Right lobe of liver (tissue), 6 donors: ENCODE measurements around the gene FAM210B. TPM values are rescaled to one million over a fixed set of nuclear protein-coding genes. Genes with fewer than 3 reads are reported as not detected.
A peak's percentile ranks its signal among the peaks of the same experiment; 100 is the strongest.

ENCODE experiments used
- ATAC-seq, 4 donors: fragments of 200-7000 bp; cut with Tn5 transposase; one replicate each; pipeline ENCODE4 v1.9.1; 2020; ENCODE audit warnings: mild to moderate bottlenecking in 4 of 4, moderate library complexity in 4 of 4
- DNase-seq, 3 donors: peaks; one replicate each; pipeline ENCODE4 v3.0.0-alpha.2; 2020
- H3K27ac ChIP-seq, 3 donors: fragments of 200-600 bp; one replicate each; pipeline ENCODE4 v1.8.0; 2022
- H3K27me3 ChIP-seq, 2 donors: fragments of 200-600 bp; one replicate each; pipeline ENCODE4 v1.8.0; 2022
- H3K36me3 ChIP-seq, 4 donors: fragments of 200-600 bp; sonication (generic) in 1 of 4; one replicate each; pipeline versions ENCODE4 v1.5.1 to v1.8.0; 2017 to 2022; ENCODE audit warnings: control low read depth in 1 of 4
- H3K4me1 ChIP-seq, 4 donors: fragments of 200-600 bp; sonication (generic) in 1 of 4; one replicate each; pipeline versions ENCODE4 v1.5.1 to v1.8.0; 2017 to 2022; ENCODE audit warnings: control low read depth in 1 of 4
- H3K4me3 ChIP-seq, 3 donors: fragments of 200-600 bp; one replicate each; pipeline ENCODE4 v1.8.0; 2022
- H3K9me3 ChIP-seq, 4 donors: fragments of 200-600 bp; sonication (generic) in 1 of 4; one replicate each; pipeline versions ENCODE4 v1.5.1 to v1.8.0; 2017 to 2022; ENCODE audit warnings: control low read depth in 1 of 4
- CTCF ChIP-seq, 4 donors: fragments of 200-600 bp in 3 of 4; fragments of 450-650 bp in 1 of 4; IDR thresholded peaks; one replicate each; pipeline versions ENCODE4 v1.5.1 to v1.8.0; 2016 to 2022; ENCODE audit warnings: antibody characterized with exemption in 4 of 4, mild to moderate bottlenecking in 2 of 4
- POLR2A ChIP-seq: fragments of 450-650 bp; IDR thresholded peaks from one replicate; pipeline ENCODE4 v1.6.1; 2017; ENCODE audit warnings: antibody characterized with exemption, mild to moderate bottlenecking
- WGBS: methylation state at CpG from one replicate; pipeline ENCODE4 v1.1.6; 2018; ENCODE audit warnings: low coverage, low lambda C conversion rate; ENCODE audit not compliant: insufficient coverage; ENCODE audit errors: missing lambda C conversion rate; 5-methylcytosine and 5-hydroxymethylcytosine counted together
- intact Hi-C, 2 donors: fragments of 100-400 bp; cut with DNase I; formaldehyde crosslinking; loops; one replicate each; pipeline versions ENCODE4 v1.11.2 to v1.14.1; 2022
- total RNA-seq, 6 experiments: library from RNA; depleted of rRNA in 2 of 6; stranded (reverse); fragments of >200 nt in 2 of 6; fragmentation: NEBNext Ultra II Directional in 3 of 6; extraction: Animal tissue kit (Norgen Biotek cat#: 25700) in 3 of 6; gene quantifications; one replicate each; pipeline versions ENCODE4 v1.1.0 to v1.2.4, GENCODE V29; 2016 to 2023
- donor health status: DM: no; HTN: yes; CAD: no.
- donor health status: DM: no; HTN: no; CAD: no.
- donor health status: DM: no; HTN: no; CAD: no.
- donor health status: DM: no; HTN: yes; CAD: no.
- donor health status: DM: no; HTN: yes; CAD: no.

FAM210B gene
- total RNA-seq, 6 experiments from 2014 or later: 31.6 to 66.5 (median 42.8) TPM

DNA sequence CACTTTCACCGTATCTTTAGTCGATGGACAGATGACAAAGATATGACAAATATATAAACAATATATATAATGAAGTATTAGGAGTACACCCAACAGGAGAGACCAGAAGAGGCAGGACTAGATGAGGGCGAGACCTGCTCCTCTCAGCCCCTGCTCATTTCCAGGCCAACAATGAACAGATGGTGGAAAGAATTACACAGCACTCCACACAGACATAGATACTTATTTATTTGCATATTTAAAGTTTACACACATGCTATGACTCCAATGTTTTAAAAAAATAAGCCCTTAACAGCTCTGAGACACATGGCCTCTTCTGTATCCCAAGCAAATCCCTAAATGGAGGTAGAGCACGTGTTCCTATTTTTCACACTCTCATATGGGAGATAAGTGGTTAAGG is 10.4 kb downstream of the FAM210B start:
- DNase-seq (no peak), ATAC-seq (no peak)
- Histone ChIP-seq H3K4me1 (no peaks in the 10 kb centered on the region), H3K36me3 (peaks cover 4 to 29% (median 12%) of the 10 kb centered on the region in 4 donors), H3K9me3 (no peaks in the 10 kb centered on the region), H3K4me3 (no peak overlapping the region), H3K27ac (no peak overlapping the region), H3K27me3 (no peaks in the 10 kb centered on the region)
- TF ChIP-seq CTCF (IDR thresholded peaks at IDR 0.05) (no peak), POLR2A (no peak)
- intact Hi-C loops: no loop called here
- 100% methylated on average over 4 of the region's 4 CpGs for WGBS

- intact Hi-C loops: no loop called here
- peaks cover 0 to 10% (median 5%) of the 10 kb centered on the region in 4 donors for H3K36me3 ChIP-seq
These were observed 13.2 kb downstream of the FAM210B start for GRCh38 chr20:56371977-56372376.

DNA sequence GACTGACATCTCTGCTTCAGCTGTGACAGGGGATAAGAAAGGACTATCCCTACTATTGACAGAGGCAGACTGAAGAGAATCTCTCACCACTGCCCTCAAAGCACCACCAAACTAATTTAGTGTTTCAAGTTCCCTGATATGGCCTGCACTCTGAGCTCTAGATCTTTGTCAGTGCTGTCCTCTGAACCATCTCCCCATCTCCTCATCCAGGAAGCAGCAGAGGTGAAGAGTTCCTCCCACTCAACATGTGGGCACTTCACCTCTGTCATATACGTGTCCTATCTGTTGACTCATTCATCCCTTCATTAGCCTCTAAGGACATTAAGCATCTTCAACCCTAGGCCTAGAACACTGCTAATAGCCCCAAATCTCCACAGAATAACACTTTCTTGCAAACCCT is 14.1 kb downstream of the FAM210B start:
- Histone ChIP-seq H3K4me1 (no peaks in the 10 kb centered on the region), H3K4me3 (no peak overlapping the region), H3K36me3 (peaks cover 0 to 4% (median under 1%) of the 10 kb centered on the region in 4 donors), H3K9me3 (no peaks in the 10 kb centered on the region), H3K27ac (no peak overlapping the region), H3K27me3 (no peaks in the 10 kb centered on the region)
- DNase-seq (no peak), ATAC-seq (no peak)
- TF ChIP-seq POLR2A: no peak
- no peak for TF ChIP-seq CTCF (IDR thresholded peaks at IDR 0.05)
- intact Hi-C loops: no loop called here
- WGBS: 54% methylated on average over 1 of the region's 1 CpG

More at GRCh38 chr20:56371977-56372376, 13.2 kb downstream of the FAM210B start:
- no peak overlapping the region for H3K4me3 ChIP-seq
- ATAC-seq (no peak), DNase-seq (no peak)
- no peaks in the 10 kb centered on the region for H3K9me3 ChIP-seq
- no peaks in the 10 kb centered on the region for H3K4me1 ChIP-seq
- WGBS: 92% methylated on average over 9 of the region's 11 CpGs
- no peak overlapping the region for H3K27ac ChIP-seq
- H3K27me3 ChIP-seq: no peaks in the 10 kb centered on the region
- TF ChIP-seq POLR2A (no peak), CTCF (IDR thresholded peaks at IDR 0.05) (no peak)

DNA sequence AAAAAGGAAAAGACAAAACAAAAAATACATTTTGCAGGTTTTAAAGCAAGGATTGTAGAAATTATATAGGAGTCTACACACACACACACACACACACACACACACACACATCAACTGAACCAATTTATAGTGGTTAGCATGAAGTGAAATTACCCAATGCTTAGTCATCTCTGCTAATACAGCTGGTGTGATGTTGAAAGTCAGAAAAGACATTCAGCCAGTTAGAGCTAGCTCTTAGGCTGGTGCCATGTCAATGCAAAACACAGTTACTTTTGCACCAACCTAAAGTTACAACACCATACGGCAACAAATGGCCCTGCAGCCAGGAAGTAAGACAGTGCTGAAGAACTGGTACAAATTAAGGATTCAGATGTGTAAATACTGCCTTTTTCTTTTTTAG is 15.2 kb downstream of the FAM210B start:
- Histone ChIP-seq H3K4me1 (no peaks in the 10 kb centered on the region), H3K27ac (no peak overlapping the region), H3K9me3 (no peaks in the 10 kb centered on the region), H3K4me3 (no peak overlapping the region), H3K27me3 (no peaks in the 10 kb centered on the region), H3K36me3 (peaks cover 0 to 4% (median 0%) of the 10 kb centered on the region in 4 donors)
- intact Hi-C loops: no loop called here
- DNase-seq (no peak), ATAC-seq (peak in 3 of 4 donors; percentile 48 to 93 (median 56))
- TF ChIP-seq POLR2A (no peak), CTCF (IDR thresholded peaks at IDR 0.05) (no peak)
- 27% methylated on average over 1 of the region's 1 CpG for WGBS

DNA sequence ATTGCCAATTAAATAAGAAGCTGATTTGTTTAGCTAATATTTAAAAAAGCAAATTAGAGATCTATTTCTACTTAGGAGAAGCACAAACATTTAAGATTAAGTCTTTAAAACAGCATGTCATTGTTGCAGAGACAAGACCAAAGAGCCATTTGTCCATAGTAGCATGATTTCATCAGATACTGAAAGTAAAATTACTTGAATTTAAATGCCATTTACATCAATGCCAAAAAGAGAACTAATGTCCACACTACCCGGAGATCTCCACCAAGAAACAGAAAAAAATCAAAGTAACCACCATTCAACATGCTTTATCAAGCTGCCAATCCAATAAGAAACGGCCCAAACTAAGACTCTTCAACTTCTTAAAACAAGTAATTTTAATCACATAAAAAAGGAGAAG is 17.6 kb downstream of the FAM210B start:
- no peak for DNase-seq
- H3K27ac ChIP-seq: no peak overlapping the region
- ATAC-seq: no peak
- TF ChIP-seq POLR2A (no peak), CTCF (IDR thresholded peaks at IDR 0.05) (no peak)
- no peaks in the 10 kb centered on the region for H3K27me3 ChIP-seq
- H3K9me3 ChIP-seq: no peaks in the 10 kb centered on the region
- H3K4me3 ChIP-seq: no peak overlapping the region
- intact Hi-C loops: no loop called here
- H3K36me3 ChIP-seq: no peaks in the 10 kb centered on the region
- WGBS: 74% methylated on average over 2 of the region's 2 CpGs
- H3K4me1 ChIP-seq: no peaks in the 10 kb centered on the region
